PC-9 (cell line): ENCODE data around the gene PRSS48. TPM values are rescaled to one million over a fixed set of nuclear protein-coding genes. Genes with fewer than 3 reads are reported as not detected.

Experiments used
- BruUV-seq: library from RNA; stranded (reverse); fragments of 400-500 nt; replicated peaks from 2 replicates; lab custom pipeline; 2021; lab: Mats Ljungman, UMichigan
- CTCF ChIA-PET: fragments of 300-600 bp; sonication (Branson Sonifier 250); formaldehyde crosslinking; loops from one replicate; lab custom pipeline; 2022; ENCODE audit warnings: antibody characterized with exemption; lab: Charles Lee
- POLR2A ChIA-PET: fragments of 300-600 bp; sonication (Branson Sonifier 250); formaldehyde crosslinking; loops from one replicate; lab custom pipeline; 2022; ENCODE audit warnings: antibody characterized with exemption; ENCODE audit not compliant: unreplicated experiment; lab: Charles Lee
- DNase-seq, 2 experiments: peaks; one replicate each; pipeline versions ENCODE4 v3.0.0 to v3.0.0-alpha.2; 2015 to 2022; ENCODE audit warnings: mixed read lengths in 1 of 2
- H2AFZ ChIP-seq: fragments of 200-600 bp; sonication (generic); 2 replicates; pipeline ENCODE4 v1.8.1; 2017; ENCODE audit warnings: antibody characterized with exemption
- H3F3A ChIP-seq: fragments of 200-600 bp; sonication (generic); 2 replicates; pipeline ENCODE4 v1.8.1; 2017; ENCODE audit warnings: antibody characterized with exemption, mild to moderate bottlenecking, low read depth; ENCODE audit not compliant: insufficient read depth
- H3K27ac ChIP-seq: fragments of 200-600 bp; sonication (generic); 2 replicates; pipeline ENCODE4 v1.6.1; 2016; ENCODE audit warnings: mixed run types
- H3K27me3 ChIP-seq: fragments of 200-600 bp; sonication (generic); 2 replicates; pipeline ENCODE4 v1.6.1; 2016; ENCODE audit warnings: low read depth, mixed run types; ENCODE audit not compliant: insufficient read depth
- H3K36me3 ChIP-seq: fragments of 200-600 bp; sonication (generic); 2 replicates; pipeline ENCODE4 v1.6.1; 2016; ENCODE audit warnings: low read depth, mixed run types
- H3K4me1 ChIP-seq: fragments of 200-600 bp; sonication (generic); replicated peaks from 2 replicates; pipeline ENCODE4 v1.6.1; 2016; ENCODE audit warnings: mixed run types; ENCODE audit not compliant: insufficient read depth
- H3K4me2 ChIP-seq: fragments of 200-600 bp; sonication (generic); 2 replicates; pipeline ENCODE4 v1.6.1; 2017; ENCODE audit warnings: mixed run types
- H3K4me3 ChIP-seq: fragments of 200-600 bp; sonication (generic); 2 replicates; pipeline ENCODE4 v1.6.1; 2016; ENCODE audit warnings: mixed run types
- H3K79me2 ChIP-seq: fragments of 200-600 bp; sonication (generic); 2 replicates; pipeline ENCODE4 v1.6.1; 2017; ENCODE audit warnings: low read depth, mixed run types
- H3K9me2 ChIP-seq: fragments of 200-600 bp; sonication (generic); 2 replicates; pipeline ENCODE4 v1.8.1; 2017; ENCODE audit warnings: mild to moderate bottlenecking; ENCODE audit not compliant: insufficient read depth
- H3K9me3 ChIP-seq: fragments of 200-600 bp; sonication (generic); 2 replicates; pipeline ENCODE4 v1.8.1; 2016; ENCODE audit warnings: low read depth; ENCODE audit not compliant: insufficient read depth
- H4K20me1 ChIP-seq: fragments of 200-600 bp; sonication (generic); 2 replicates; pipeline ENCODE4 v1.8.1; 2017; ENCODE audit not compliant: insufficient read depth
- CTCF ChIP-seq: fragments of 200-600 bp; sonication (generic); conservative IDR thresholded peaks from 2 replicates; pipeline ENCODE4 v1.6.1; 2017; ENCODE audit warnings: mixed run types, antibody characterized with exemption, mild to moderate bottlenecking, moderate library complexity
- EZH2 ChIP-seq: fragments of 200-600 bp; sonication (generic); IDR thresholded peaks from 2 replicates; pipeline ENCODE4 v1.8.0; 2017; ENCODE audit warnings: antibody characterized with exemption, low read depth
- intact Hi-C: fragments of 100-400 bp; cut with micrococcal nuclease; formaldehyde crosslinking; loops from one replicate; pipeline ENCODE4 v1.10.0; 2022; ENCODE audit not compliant: unreplicated experiment
- total RNA-seq: library from RNA; stranded (reverse); gene quantifications from 2 replicates; pipeline ENCODE4 v1.2.3, GENCODE V29; 2021

PRSS48 gene
- total RNA-seq, 1 experiment from 2014 or later = not detected

GRCh38 chr4:151325949-151326246 is 48.9 kb downstream of the PRSS48 start:
- DNase-seq = no peak
- POLR2A ChIA-PET = interaction anchor here (0.5 to 0.7 kb wide), 7 partner anchors 8 to 317 kb away, joined by 3 to 8 read pairs (median 3); no protein-coding TSS in a partner anchor
- Histone ChIP-seq H2AFZ (peak overlapping the region; percentile 86), H3K27ac (peak overlapping the region; percentile 93), H4K20me1 (no peaks in the 10 kb centered on the region), H3K9me3 (no peaks in the 10 kb centered on the region), H3K9me2 (no peaks in the 10 kb centered on the region), H3K27me3 (no peaks in the 10 kb centered on the region), H3F3A (peaks cover 11% of the 10 kb centered on the region), H3K4me3 (peak overlapping the region; percentile 67; the same call in 1 of the 2 replicates), H3K79me2 (peaks cover 36% of the 10 kb centered on the region), H3K36me3 (no peaks in the 10 kb centered on the region), H3K4me1 (peaks cover 39% of the 10 kb centered on the region), H3K4me2 (peak overlapping the region; percentile 78)
- no TSS peak for BruUV-seq
- intact Hi-C loops = loop anchor here (1.0 to 2.0 kb wide), 2 partner anchors 83 to 131 kb away; partner anchors contain the start of gene FHIP1A
- CTCF ChIA-PET = interaction anchor here (0.5 kb wide), 1 partner anchor 127 kb away, joined by 3 read pairs; no protein-coding TSS in a partner anchor
- TF ChIP-seq CTCF (no peak), EZH2 (no peak)

- H3K27me3 ChIP-seq = no peaks in the 10 kb centered on the region
- H3K9me3 ChIP-seq = no peaks in the 10 kb centered on the region
- H2AFZ ChIP-seq = no peak overlapping the region
- H3K27ac ChIP-seq = peak overlapping the region; percentile 43
- peaks cover 1% of the 10 kb centered on the region for H3K79me2 ChIP-seq
- peak overlapping the region; percentile 31; the same call in 1 of the 2 replicates for H3K4me2 ChIP-seq
- peaks cover 15% of the 10 kb centered on the region for H3K4me1 ChIP-seq
- H3K36me3 ChIP-seq = no peaks in the 10 kb centered on the region
- no peak overlapping the region for H3K4me3 ChIP-seq
- POLR2A ChIA-PET = interaction anchor here (0.6 kb wide), 1 partner anchor 262 kb away, joined by 4 read pairs; no protein-coding TSS in a partner anchor
- peak in 1 of 2 experiments; percentile 73 for DNase-seq
- no TSS peak for BruUV-seq
- H3F3A ChIP-seq = peaks cover 4% of the 10 kb centered on the region
- CTCF ChIA-PET = no interaction called here
- H4K20me1 ChIP-seq = no peaks in the 10 kb centered on the region
- TF ChIP-seq EZH2 = no peak
- no peak for TF ChIP-seq CTCF
- intact Hi-C loops = no loop called here
- H3K9me2 ChIP-seq = no peaks in the 10 kb centered on the region
Observed at GRCh38 chr4:151329217-151330007, 52.5 kb downstream of the PRSS48 start.

GRCh38 chr4:151331276-151332042 is 54.5 kb downstream of the PRSS48 start:
- ChIA-PET CTCF (no interaction called here), POLR2A (interaction anchor here (0.6 kb wide), 1 partner anchor 350 kb away, joined by 4 read pairs; no protein-coding TSS in a partner anchor)
- Histone ChIP-seq H3K27me3 (no peaks in the 10 kb centered on the region), H3K9me2 (no peaks in the 10 kb centered on the region), H3K36me3 (no peaks in the 10 kb centered on the region), H3K79me2 (no peaks in the 10 kb centered on the region), H3K4me3 (no peak overlapping the region), H2AFZ (no peak overlapping the region), H4K20me1 (no peaks in the 10 kb centered on the region), H3K27ac (no peak overlapping the region), H3F3A (peaks cover 3% of the 10 kb centered on the region; the same call in 1 of the 2 replicates), H3K9me3 (no peaks in the 10 kb centered on the region), H3K4me2 (no peak overlapping the region), H3K4me1 (peaks cover 15% of the 10 kb centered on the region)
- BruUV-seq = no TSS peak
- intact Hi-C loops = no loop called here
- TF ChIP-seq EZH2 (no peak), CTCF (no peak)
- DNase-seq = peak in 1 of 2 experiments; percentile 21
